Measurements from ENCODE around the gene MRPS34.

The MRPS34 gene

DNA sequence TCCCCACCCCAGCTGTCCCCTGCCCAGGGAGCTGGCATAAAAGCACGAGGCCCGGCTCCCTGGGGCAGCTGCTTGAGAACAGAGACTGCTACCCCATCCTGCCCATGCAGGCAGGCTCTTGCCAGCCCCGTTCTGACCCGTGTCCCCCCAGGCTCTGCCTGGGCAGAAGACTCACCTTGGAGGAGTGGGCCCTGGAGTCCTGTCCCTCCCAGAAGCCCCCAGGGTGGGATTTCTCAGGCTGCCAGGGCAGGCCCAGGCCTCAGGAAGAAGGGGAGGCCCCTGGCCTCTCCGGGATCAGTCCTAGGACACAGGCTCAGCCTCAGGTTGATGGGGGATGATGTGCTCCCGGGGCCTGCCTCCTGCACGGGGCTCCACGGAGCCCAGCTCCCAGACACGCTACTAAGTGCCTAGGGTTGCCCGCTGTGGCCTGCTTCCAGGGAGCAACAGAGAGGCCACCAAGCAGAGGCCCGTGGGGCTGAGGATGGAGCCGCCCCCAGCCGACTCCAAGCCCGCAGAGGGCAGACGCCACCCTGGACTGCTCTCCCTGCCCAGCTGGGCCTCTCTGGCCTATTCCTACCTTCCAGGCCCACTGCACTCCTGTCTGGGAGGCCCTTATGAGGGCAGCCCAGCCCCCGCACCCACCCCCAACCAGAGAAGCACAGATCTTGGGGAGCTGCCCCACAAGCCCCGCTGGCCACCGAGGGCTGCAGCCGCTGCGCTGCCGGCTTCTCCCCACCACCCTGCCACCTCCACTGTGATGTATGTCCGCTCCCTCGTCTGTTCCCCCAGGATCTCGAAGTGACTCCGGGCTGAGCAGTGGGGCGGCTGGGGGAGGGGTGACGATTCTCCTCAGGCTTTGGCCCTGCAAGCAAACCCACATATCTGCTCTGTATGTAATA is 3.3 kb downstream of the MRPS34 start:
- no peak for DNase-seq (ENCODE audit: low spot score)

DNA sequence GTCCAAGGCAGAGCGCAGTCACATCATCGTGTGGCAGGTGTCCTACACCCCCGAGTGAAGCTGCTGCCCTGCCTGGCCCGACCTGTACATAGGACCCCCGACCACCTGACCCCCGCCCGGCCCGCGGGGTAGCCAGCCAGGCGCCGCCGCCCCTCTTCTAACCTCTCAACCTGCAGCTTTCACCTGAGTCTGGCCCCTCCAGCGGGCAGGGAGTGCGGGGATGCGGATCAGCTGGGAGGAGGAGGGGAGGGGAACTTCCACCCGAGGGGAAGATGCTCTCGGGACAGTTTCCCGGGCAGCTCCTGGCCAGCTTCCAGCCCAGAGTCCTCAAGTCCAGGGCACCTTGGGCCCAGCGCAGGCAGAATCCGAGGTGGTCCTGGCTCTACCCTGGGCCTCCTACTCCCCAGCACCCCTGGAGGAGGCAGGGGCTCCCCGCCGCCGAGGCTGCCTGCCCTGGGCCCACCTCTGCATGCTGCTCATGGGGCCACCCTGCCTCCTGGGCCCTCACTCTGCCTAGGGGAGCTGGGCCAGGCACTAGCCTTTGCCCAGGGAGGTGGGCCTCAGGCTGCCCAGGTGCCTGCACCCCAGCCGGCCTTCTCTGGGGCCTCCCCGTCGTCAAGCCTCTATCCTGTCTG is 4.0 kb downstream of the MRPS34 start:
- DNase-seq (ENCODE audit: low spot score), result no peak

DNA sequence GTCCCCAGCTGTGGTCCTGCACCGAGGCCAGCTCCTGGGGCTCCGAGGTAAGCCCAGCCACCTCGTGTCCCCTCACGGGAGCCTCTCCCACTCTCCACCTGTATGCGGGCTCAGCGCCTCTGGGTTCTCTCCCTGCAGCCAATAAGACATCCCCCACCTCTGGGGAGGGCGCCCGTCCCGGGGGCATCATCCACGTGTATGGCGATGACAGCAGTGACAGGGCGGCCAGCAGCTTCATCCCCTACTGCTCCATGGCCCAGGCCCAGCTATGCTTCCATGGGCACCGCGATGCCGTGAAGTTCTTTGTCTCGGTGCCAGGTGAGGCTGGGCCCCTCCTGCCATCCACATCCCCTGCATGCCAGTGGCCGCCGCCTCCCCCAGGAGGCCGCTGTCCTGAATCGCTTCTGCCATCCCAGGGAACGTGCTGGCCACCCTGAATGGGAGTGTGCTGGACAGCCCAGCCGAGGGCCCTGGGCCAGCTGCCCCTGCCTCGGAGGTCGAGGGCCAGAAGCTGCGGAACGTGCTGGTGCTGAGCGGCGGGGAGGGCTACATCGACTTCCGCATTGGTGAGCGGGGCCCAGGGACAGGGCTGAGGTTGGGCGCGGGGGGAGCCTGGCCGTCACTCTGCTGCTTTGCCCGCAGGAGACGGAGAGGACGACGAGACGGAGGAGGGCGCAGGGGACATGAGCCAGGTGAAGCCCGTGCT is 4.7 kb downstream of the MRPS34 start:
- DNase-seq (ENCODE audit: low spot score), result no peak

DNA sequence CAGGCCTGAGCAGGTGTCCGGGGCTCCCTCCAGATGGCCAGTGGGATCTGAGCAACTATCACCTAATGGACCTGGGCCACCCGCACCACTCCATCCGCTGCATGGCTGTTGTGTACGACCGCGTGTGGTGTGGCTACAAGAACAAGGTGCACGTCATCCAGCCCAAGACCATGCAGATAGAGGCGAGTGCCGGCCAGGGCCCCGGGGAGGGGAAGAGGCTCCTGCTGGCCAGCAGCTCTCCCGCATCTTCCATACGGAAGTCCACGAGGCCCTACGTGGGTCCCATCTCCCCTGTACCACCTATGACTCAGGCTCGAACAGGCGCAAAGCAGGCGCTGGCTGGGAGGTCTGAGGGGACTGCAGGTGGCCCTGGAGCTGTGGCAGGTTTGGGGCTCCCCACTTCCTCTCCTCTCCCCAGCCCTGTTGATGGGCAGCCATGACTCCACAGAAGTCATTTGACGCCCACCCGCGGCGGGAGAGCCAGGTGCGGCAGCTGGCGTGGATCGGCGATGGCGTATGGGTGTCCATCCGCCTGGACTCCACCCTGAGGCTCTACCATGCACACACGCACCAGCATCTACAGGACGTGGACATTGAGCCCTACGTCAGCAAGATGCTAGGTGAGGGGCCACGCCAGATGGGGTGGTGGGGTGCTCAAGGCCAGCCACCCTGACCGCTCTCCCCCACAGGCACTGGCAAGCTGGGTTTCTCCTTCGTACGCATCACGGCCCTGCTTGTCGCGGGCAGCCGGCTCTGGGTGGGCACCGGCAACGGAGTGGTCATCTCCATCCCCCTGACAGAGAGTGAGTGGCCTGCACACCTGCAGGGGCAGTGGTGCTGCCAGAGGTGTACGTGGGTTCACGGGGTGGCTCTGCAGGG is 5.6 kb downstream of the MRPS34 start:
- DNase-seq (ENCODE audit: low spot score), result no peak

DNA sequence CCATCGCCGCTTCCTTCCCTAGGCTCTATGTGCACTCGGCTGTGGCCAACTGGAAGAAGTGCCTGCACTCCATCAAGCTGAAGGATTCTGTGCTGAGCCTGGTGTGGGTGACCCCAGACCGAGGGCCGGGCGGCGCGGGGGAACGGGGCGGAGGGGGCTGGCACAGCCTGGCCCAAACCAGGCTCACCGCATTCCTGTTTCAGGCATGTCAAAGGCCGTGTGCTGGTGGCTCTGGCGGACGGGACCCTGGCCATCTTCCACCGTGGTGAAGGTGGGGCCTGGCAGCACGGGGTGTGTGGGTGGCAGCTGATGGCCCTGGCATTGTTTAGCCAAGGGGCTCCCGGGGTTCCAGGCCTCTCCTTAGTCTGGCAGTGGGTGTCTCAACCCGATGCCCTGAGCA is 6.2 kb downstream of the MRPS34 start:
- DNase-seq (ENCODE audit: low spot score), result no peak

DNA sequence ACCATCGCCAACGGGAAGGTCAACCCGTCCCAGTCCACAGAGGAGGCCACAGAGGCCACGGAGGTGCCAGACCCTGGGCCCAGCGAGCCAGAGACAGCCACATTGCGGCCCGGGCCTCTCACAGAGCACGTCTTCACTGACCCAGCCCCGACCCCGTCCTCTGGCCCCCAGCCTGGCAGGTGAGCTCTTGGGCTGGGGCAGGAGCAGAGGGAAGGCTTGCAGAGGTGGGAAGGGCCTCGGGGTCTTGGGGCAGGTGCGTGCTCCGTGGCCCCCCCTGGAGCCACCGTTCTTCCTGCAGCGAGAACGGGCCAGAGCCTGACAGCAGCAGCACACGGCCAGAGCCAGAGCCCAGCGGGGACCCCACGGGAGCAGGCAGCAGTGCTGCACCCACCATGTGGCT is 6.7 kb downstream of the MRPS34 start:
- no peak for DNase-seq (ENCODE audit: low spot score)

DNA sequence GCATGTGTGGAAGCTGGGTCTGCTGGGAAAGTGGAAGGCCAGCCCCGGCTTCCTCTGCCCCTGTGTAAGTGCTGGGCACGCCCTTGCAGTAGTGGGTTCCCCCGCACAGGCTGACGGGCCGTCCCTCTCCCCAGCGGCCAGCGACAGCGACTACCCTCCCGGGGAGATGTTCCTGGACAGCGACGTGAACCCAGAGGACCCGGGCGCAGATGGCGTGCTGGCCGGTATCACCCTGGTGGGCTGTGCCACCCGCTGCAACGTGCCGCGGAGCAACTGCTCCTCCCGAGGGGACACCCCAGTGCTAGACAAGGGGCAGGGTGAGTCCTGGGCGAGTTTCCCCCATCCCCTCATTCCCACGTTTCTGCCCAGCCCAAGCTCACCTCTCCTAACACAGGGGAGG is 7.1 kb downstream of the MRPS34 start:
- DNase-seq (ENCODE audit: low spot score), result no peak

DNA sequence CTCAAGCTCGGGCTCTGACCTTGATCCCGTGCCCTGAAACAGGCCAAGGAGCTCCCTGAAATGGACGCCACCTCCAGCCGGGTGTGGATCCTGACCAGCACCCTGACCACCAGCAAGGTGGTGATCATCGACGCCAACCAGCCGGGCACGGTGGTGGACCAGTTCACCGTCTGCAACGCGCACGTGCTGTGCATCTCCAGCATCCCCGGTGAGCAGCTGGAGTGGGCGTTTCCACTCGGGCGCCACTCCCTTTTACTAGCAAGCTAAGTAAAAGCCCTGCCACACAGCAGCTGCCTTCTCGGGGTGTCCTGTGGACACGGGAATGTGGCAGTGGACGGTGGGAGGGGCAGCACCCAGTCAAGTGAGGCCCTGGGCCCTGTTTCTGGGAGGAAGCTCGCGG is 8.0 kb downstream of the MRPS34 start:
- no peak for DNase-seq (ENCODE audit: low spot score)

DNA sequence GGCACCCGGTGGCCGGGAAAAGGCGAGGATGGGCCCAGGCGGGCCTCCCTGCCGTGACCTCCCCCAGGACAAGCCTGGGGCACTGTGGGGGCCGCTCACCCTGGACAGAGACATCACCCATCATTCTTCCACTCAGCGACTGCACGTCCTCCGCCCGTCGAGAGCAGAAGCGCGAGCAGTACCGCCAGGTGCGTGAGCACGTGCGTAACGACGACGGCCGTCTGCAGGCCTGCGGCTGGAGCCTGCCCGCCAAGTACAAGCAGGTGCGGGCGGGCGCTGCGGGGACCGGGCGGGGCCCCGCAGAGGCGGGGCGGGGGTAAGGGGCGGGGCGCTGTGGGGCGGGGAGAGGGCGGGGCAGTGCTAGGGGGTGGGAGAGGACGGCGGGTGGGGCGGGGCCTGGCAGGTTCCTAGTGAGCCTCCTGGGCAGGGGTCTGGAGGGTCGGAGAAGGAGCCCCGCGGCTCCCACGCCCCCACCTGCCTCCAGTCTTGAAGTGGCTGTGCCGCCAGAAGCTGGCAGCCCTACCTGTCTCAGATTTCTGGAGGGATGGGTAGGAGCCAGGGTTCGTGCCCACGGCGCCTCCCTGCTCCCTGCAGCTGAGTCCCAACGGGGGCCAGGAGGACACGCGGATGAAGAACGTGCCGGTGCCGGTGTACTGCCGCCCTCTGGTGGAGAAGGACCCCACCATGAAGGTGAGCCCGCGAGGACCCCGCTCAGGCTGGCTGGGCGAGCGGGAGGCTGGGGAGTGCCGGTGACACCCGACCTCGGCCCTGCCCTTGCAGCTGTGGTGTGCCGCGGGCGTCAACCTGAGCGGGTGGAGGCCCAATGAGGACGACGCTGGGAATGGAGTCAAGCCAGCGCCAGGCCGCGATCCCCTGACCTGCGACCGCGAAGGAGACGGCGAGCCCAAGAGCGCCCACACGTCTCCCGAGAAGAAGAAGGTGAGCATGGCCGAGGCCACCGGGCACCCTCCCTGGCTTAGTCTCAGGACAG is 9.1 kb downstream of the MRPS34 start:
- peak; percentile 58 for DNase-seq (ENCODE audit: low spot score)

DNA sequence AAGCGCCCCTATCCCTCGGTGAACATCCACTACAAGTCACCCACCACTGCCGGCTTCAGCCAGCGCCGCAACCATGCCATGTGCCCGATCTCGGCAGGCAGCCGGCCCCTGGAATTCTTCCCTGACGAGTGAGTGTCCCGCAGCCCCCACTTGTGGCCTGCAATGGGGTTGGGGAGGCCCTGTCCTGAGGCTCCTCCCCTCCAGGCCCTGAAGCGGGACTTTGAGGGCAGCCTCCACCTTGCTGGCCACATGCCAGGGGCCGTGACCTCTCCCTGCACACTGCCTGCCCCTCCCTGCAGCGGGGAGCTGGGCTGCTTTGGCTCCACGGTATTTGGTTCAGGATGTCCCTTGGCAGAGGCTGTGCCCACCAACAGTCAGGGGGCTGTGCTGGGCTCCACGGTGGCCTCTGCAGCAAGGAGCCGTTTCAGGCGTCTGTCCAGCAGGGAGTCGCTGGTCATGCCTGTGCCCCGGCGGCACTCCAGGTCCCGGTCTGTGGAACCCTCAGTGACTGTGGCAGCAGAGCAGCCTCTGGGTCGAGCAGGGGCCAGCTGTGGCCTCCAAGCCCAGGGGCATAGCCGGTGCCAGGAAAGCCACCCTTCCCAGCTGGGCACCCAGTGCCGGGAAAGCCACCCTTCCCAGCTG is 9.9 kb downstream of the MRPS34 start:
- no peak for DNase-seq (ENCODE audit: low spot score)

DNA sequence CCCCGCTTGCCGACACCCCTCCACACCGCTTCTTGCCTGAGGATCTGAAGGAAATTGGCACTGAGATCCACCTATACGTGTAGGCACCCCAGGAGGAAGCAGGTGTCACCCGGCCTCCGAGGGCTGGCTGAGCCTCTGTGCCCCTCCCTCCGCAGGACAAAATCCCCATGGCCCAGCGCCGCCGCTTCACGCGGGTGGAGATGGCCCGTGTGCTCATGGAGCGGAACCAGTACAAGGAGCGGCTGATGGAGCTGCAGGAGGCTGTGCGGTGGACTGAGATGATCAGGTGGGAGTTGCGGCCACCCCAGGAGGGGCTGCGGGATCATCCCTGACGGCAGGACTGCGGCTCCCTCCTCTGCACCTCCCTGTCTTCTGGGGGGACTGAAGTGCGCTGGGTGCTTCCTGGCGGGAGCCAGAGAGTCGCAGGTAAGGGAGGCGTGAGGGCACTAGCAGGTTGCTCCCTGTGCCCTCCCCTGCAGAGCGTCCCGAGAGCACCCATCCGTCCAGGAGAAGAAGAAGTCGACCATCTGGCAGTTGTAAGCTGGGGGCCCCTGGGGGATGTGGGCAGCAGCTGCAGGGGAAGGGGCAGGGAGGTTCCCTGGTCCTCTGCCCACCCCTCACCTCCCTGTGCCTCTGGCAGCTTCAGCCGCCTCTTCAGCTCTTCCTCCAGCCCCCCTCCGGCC is 10.6 kb downstream of the MRPS34 start:
- no peak for DNase-seq (ENCODE audit: low spot score)

DNA sequence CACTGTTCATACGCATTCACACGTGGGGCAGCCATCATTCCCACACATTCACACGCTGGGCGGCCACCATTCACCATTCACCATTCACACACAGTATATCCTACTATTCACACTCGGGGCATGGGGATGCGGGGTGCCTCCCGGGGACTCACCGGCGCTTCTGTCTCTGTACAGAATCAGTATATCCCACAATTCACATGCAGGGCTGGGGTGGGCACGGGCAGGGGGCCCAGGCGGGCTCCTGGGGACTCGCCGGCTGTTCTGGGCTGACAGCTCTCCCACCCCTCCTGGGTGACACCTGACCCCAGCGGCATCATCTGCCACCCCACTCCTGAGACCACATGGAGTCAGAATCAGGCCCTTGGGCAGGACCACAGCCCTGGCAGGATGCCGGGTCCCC is 11.2 kb downstream of the MRPS34 start:
- DNase-seq (ENCODE audit: low spot score), result no peak

DNA sequence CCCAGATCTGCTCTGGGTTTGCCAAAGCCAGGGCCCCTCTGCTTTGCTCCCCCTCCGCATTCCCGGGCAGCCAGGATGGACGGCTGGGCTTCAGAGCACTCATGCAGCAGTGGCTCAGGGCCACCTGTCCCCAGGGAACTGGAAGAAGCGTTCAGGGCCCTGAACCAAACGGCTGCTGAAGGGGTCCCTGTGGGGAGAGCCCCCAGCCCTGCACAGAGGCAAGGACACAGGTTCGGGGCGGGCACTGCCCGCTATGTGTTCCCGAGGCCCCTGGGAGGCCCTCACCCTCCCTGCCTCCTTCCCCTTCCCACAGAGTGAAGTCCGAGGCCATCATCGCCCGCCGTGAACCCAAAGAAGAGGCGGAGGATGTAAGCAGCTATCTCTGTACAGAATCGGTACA is 12.0 kb downstream of the MRPS34 start:
- DNase-seq (ENCODE audit: low spot score), result no peak

DNA sequence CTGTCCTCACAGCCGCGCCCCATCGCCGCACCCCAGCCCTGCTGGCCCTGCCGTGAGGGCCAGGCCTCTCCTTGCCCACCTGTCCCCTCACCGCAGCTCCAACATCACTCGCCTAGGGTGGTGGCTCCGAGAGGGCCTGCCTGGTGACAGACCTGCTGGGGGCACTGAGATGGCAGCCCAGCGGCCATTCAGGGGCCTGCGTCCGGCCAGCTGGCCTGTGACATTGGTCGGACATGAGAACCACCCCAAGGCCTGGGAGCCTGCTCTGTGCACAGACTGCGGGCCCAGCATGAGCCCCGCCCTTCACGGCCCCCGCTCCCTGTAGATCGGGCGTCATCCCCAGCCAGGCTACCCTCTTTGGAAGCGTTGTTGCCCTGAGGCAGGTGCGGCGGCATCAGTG is 13.4 kb downstream of the MRPS34 start:
- DNase-seq (ENCODE audit: low spot score), result no peak

DNA sequence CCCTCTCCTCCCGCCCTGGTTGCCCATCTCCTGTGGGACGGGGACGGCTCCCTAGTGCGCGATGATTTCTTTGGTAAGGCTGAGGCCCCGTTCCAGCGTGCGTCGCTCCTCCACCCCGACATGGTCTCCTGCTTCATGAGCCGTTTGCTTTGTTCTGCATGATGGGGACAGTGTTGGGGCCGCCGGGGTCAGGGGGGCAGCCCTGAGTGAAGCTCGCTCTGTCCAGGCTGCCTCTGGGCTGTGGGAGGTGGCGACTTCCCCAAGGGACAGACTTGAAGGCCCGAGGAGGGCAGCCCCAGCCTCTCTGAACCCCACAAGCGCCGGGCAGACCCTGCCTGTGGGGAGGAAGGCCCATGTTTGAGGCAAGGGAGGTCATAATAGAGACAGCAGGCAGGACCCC is 14.0 kb downstream of the MRPS34 start:
- no peak for DNase-seq (ENCODE audit: low spot score)

DNA sequence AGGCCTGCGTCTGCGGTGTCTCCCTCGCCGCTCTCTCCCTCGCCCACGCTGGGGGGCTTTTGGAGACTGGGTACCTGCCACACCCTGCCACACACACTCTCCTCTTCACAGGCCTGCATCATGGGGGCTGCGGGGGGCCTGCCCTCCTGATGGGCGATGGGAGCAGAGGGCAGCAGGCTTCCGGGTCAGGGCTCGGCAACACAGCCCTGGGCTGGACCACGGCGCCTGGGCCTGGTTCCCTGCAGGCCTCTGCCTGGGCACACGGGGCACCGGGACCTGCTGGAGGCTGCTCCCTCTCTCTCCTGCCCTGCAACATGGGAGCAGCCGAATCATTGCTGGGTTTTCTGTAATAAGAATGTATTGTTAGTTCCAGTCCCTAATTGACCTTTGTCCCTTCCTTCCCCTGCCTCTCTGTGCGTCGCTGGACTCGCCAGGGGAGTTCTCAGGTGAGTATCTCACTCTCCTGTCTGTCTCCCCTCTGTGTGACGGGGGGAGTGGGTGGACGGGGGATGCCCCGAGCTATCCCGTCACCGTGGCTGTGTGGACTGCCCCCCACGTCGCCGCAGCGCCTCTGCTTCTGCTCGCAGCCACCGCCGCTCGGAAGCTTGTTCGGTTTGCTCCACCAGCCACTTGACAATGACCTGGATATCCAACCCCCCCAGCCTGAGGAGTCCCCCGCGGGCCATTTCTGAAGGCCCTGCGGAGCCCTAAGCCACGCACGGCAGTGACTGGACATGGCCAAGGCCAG is 15.0 kb downstream of the MRPS34 start:
- no peak for DNase-seq (ENCODE audit: low spot score)

DNA sequence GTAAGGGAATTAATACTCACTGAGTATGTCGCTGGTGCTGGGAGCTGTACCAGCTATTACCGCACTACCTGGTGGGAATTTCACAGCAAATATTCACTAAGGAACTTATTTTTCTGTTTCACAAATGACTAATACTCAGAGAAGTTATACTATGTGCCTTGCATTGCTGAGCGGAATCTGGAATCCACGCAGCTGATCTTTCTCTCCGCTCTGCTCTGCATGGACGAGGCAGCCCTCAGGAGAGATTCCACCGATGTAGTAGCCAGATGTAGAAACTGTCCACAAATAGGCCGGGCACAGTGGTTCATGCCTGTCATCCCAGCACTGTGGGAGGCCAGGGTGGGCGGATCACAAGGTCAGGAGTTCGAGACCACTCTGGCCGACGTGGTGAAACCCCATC is 18.7 kb downstream of the MRPS34 start:
- no peak for DNase-seq (ENCODE audit: low spot score)

DNA sequence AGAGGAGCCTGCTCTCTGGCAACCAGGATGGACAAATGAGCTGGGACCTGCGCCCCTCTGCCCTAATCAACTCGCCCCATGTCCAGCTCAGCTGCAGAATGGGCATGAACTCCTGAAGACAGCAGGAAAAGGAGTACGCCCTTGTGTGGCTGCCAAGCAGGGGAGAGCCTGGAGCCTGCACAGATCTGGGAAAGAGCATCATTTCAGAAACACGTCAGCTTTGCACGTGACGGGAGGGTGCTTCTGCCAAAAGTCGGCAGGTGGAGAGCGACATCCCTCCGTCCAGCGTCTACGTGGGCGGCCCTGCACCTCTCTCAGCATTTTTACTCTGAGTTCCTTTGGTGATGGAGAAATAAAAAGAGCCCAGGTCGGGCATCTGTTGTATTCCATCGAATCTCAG is 20.1 kb downstream of the MRPS34 start:
- no peak for DNase-seq (ENCODE audit: low spot score)

DNA sequence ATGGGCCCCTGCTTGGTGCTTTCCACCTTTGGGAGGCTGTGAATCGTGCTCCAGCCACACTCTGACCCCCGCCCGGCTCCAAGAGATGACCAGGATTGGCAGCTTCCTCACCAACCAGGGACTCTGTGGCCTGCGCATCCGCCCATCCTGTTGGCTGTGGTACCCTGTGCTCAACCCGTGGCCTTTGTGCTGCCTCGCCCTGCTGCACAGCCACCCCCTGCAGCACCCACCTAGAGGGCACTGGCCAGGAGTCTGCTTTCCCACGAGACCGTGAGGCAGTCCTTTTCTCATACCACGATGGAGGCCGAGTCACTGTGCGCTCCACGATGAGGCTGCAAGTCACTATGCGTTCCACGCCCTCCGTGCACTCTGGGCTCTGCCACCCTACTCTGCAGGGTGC is 21.0 kb downstream of the MRPS34 start:
- DNase-seq (ENCODE audit: low spot score), result no peak

All from HuH-7.5 (cell line).